ENCODE data around the gene TTLL12.

The TTLL12 gene

DNA sequence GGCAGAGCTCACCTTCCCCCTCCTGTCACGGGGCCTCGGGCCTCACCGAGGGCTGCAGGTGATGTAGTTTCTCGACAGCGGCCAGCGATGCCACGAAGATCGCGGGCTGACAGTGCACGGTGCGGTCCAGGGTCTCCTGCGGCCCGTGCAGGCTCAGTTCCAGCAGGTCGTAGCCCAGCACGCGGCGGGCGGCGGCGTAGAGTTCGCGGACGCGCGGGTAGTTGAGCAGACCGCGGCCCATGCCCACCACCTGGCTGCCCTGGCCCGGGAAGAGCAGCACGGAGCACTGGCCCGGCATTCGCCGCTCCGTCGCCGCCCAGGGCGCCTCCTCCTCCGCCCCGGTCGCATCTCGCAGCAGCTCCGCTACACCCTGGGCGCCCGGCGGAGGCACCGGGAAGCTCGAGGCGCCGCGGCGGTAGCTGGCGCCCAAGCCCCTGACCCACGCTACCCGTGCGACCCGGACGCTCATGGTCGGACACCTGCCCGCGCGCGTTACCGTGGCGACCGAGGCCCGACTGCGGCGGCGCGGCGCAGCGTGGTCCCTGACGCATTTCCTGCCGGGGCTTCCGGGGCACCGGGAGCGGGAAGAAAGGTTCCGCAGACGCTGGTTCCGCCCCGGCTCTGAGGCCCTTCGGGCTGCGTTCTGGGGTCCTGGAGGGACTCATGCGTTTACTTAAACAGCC, 43.9 kb downstream of the TTLL12 start, which contains the start of gene MCAT:
Gene MCAT, minus strand, starts transcription at position 519 of the 683 bp plus-strand sequence. Its CDS starts 50 bp downstream, at position 469.
- no peaks in the 10 kb centered on the region for H3K27me3 ChIP-seq (ENCODE audit: control insufficient read depth, insufficient read depth, low read length)
- H3K4me1 ChIP-seq (ENCODE audit: control insufficient read depth, insufficient read depth, low read length): no peaks in the 10 kb centered on the region
- H3K9me3 ChIP-seq (ENCODE audit: control insufficient read depth, insufficient read depth, low read length): no peaks in the 10 kb centered on the region
- H3K36me3 ChIP-seq (ENCODE audit: control insufficient read depth, insufficient read depth, low read length): peaks cover 8% of the 10 kb centered on the region
- peak within 1 kb of the TSS; percentile 89 for H3K4me3 ChIP-seq (ENCODE audit: low read depth, low read length)
- peak within 1 kb of the TSS; percentile 37 for H3K9ac ChIP-seq (ENCODE audit: low read depth, low read length)

DNA sequence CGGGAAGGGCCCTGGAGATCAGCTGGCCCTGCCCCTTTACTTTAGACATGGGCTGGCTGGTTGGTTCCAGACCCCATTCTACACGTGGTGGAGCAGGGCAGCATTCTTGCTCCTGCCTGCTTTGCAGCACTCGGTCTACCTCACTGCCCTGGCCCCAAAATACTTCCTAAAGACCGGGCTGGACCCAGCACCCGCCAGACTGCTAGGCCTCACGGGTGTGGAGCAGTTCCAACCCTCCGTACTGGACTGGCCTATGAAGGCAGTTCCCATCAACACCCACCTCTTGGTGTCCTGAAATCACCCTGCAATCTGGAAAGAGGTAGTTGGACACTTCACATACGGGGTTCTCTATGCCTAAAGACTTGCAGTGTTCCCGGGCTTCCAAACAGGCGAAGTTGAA, 50.1 kb downstream of the TTLL12 start:
- H3K36me3 ChIP-seq (ENCODE audit: control insufficient read depth, insufficient read depth, low read length): peaks cover 25% of the 10 kb centered on the region
- no peaks in the 10 kb centered on the region for H3K27me3 ChIP-seq (ENCODE audit: control insufficient read depth, insufficient read depth, low read length)

DNA sequence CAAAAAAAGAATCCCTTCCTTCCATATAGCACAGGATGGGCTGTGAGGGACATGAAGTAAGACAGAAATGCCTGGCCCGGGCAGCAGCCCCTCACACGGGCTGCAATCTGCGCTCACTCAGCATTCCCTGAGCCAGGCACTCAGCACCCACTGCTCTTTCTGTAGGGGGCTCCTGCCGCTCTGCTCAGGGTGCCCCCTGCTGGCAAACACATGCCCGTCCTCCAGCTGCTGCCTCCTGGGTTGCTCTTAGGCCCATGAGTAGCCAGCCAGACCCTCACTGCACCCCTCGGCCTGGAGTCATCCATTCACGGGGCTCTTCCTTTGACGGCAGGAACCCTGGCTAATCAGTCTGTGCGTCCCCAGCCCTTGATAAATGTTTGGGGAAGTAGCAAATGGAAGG, 50.7 kb downstream of the TTLL12 start:
- Histone ChIP-seq H3K4me3 (ENCODE audit: low read depth, low read length) (no peak overlapping the region), H3K9me3 (ENCODE audit: control insufficient read depth, insufficient read depth, low read length) (no peaks in the 10 kb centered on the region), H3K36me3 (ENCODE audit: control insufficient read depth, insufficient read depth, low read length) (peaks cover 25% of the 10 kb centered on the region), H3K4me1 (ENCODE audit: control insufficient read depth, insufficient read depth, low read length) (no peaks in the 10 kb centered on the region), H3K27me3 (ENCODE audit: control insufficient read depth, insufficient read depth, low read length) (no peaks in the 10 kb centered on the region), H3K9ac (ENCODE audit: low read depth, low read length) (no peak overlapping the region)

More for the DNA sequence above, 50.1 kb downstream of the TTLL12 start:
- no peak overlapping the region for H3K9ac ChIP-seq (ENCODE audit: low read depth, low read length)
- H3K4me3 ChIP-seq (ENCODE audit: low read depth, low read length): no peak overlapping the region
- no peaks in the 10 kb centered on the region for H3K9me3 ChIP-seq (ENCODE audit: control insufficient read depth, insufficient read depth, low read length)
- H3K4me1 ChIP-seq (ENCODE audit: control insufficient read depth, insufficient read depth, low read length): no peaks in the 10 kb centered on the region

DNA sequence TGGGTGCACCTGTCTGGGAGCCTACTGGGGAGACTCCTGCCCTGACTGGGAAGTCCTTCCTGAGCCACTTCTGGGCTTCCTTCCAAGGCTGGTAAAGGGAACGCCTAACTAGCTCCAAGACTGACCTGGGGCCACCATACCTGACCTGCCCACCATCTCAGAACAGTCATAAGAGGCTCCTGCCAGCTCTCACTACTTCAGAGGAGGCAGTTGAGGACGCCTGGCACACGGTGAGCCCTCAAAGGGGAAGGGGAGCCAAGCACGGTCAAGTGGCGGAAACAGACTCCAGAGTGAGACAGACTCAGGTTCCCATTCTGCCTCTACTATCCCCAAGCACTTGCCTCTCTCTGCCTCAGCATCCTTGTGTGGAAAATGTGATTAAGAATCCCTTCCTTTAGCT, 51.4 kb downstream of the TTLL12 start:
- peaks cover 25% of the 10 kb centered on the region for H3K36me3 ChIP-seq (ENCODE audit: control insufficient read depth, insufficient read depth, low read length)

DNA sequence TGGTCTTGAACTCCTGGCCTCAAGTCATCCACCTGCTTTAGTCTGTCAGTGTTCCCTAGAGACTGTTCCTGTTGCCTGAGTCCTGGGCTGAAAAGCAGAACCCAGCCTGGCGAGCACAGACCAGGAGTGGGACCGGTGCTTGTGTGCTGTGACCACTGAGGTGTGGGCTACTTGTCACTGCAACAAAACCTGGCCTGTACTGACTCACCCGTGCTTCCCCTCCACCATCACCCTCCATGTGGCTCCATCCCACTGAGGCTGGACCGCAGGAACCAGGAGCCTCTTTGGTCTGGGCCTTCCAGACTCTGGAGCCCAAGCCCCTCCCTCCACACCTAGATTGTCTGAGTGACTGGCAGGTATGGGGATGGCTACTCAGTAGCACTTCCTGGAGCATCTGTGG, 52.4 kb downstream of the TTLL12 start:
- Histone ChIP-seq H3K4me3 (ENCODE audit: low read depth, low read length) (no peak overlapping the region), H3K9me3 (ENCODE audit: control insufficient read depth, insufficient read depth, low read length) (no peaks in the 10 kb centered on the region), H3K4me1 (ENCODE audit: control insufficient read depth, insufficient read depth, low read length) (peaks cover 2% of the 10 kb centered on the region), H3K27me3 (ENCODE audit: control insufficient read depth, insufficient read depth, low read length) (no peaks in the 10 kb centered on the region), H3K36me3 (ENCODE audit: control insufficient read depth, insufficient read depth, low read length) (peaks cover 25% of the 10 kb centered on the region), H3K9ac (ENCODE audit: low read depth, low read length) (no peak overlapping the region)

More for the DNA sequence above, 51.4 kb downstream of the TTLL12 start:
- H3K4me1 ChIP-seq (ENCODE audit: control insufficient read depth, insufficient read depth, low read length): no peaks in the 10 kb centered on the region
- H3K27me3 ChIP-seq (ENCODE audit: control insufficient read depth, insufficient read depth, low read length): no peaks in the 10 kb centered on the region
- no peaks in the 10 kb centered on the region for H3K9me3 ChIP-seq (ENCODE audit: control insufficient read depth, insufficient read depth, low read length)
- no peak overlapping the region for H3K4me3 ChIP-seq (ENCODE audit: low read depth, low read length)
- no peak overlapping the region for H3K9ac ChIP-seq (ENCODE audit: low read depth, low read length)

DNA sequence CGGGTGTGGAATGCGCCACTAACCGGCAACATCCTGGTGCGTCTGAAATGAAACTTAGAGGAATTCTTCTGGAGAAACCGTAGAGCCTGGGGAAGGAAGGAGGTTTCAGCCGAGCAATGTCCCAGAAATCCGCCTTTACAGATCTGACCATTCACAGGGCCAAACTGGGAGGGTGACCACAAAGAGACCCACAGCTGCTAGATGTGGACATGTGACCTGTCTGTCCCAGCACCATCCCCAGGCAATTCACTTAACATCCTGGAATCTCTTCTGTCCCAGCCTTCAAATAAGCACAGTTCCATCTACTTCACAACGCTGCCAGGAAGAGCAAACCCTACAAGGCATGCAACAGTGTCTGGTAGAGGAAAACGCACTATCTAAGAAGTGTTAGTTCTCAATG, 53.5 kb downstream of the TTLL12 start:
- H3K9me3 ChIP-seq (ENCODE audit: control insufficient read depth, insufficient read depth, low read length): no peaks in the 10 kb centered on the region
- no peak overlapping the region for H3K9ac ChIP-seq (ENCODE audit: low read depth, low read length)
- H3K27me3 ChIP-seq (ENCODE audit: control insufficient read depth, insufficient read depth, low read length): no peaks in the 10 kb centered on the region
- peaks cover 21% of the 10 kb centered on the region for H3K36me3 ChIP-seq (ENCODE audit: control insufficient read depth, insufficient read depth, low read length)
- peaks cover 4% of the 10 kb centered on the region for H3K4me1 ChIP-seq (ENCODE audit: control insufficient read depth, insufficient read depth, low read length)
- no peak overlapping the region for H3K4me3 ChIP-seq (ENCODE audit: low read depth, low read length)

DNA sequence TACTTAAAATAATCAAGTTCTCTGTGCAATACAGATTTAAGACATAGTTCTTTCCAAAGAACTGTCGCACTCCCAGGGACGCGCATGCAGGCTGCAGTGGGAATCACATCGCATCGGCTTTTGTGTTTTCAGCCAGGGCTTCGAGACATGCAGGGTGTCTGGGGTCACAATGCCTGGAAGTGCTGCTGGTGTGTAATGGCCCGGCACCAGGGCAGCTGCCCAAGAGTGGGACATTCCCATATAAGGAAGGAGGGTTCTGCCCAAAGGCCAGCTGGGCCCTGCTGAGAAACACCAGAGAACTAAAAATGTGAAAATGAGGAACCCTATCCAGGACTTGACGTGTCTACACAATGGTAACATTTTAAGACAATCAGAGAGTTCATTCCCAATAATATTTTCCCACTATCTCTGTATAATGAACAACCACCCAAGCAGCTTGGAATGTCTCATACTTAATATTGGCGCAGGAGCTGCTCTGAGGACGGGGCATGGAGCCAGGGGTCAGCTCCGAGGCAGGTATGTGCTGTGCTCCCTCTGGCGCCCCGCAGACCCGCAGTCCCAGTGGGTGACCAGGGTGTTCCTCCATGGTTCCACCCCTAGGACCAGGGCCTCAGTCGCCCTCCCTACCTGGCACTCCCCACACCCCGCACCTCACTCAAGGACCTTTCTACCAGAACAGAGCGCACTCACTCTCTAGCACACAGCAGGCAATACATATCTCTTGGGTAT, 55.0 kb downstream of the TTLL12 start:
- H3K9me3 ChIP-seq (ENCODE audit: control insufficient read depth, insufficient read depth, low read length): no peaks in the 10 kb centered on the region

DNA sequence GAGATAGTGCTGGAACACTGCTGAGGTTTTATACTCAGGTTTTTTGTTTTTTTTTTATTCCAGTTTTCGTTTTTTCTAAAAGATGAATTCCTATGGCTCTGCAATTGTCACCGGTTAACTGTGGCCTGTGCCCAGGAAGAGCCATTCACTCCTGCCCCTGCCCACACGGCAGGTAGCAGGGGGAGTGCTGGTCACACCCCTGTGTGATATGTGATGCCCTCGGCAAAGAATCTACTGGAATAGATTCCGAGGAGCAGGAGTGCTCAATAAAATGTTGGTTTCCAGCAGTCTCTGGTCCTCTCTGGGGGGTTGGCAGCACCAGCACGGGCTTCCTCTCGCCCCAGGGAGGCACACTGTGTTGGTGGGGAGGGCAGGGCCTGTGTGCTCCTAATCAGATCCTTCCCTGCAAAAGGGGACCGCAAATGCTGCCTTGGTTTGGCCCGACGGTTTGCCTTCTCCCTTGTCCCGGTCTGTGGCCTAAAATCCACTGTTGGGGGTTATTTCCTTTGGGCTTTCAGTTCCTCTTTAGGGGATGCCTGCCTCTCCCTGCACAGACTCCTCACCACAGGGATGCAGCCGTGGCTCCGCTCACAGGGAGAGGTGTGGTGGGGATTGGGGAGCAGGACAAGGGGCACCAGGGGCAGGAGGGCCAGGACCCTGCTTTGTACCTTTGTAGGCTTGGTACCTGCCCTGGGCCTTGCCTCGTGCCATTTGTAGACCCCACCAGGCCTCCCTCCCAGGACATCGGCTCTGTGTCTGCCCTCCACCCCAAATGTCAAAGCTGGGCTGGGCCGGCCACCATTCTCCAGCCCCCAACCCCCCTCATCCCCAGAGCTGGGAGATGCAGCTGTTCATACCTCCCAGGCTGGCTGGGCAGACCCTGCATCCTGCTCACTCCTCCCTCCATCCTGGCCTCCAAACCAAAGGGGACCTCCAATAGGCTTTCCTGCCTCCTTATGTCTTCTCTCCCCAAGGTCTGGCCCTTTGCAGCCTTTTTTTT, 57.2 kb downstream of the TTLL12 start:
- no peaks in the 10 kb centered on the region for H3K9me3 ChIP-seq (ENCODE audit: control insufficient read depth, insufficient read depth, low read length)
- no peak overlapping the region for H3K4me3 ChIP-seq (ENCODE audit: low read depth, low read length)
- H3K27me3 ChIP-seq (ENCODE audit: control insufficient read depth, insufficient read depth, low read length): no peaks in the 10 kb centered on the region
- H3K36me3 ChIP-seq (ENCODE audit: control insufficient read depth, insufficient read depth, low read length): peaks cover 5% of the 10 kb centered on the region
- H3K9ac ChIP-seq (ENCODE audit: low read depth, low read length): no peak overlapping the region
- peaks cover 4% of the 10 kb centered on the region for H3K4me1 ChIP-seq (ENCODE audit: control insufficient read depth, insufficient read depth, low read length)

More for the DNA sequence above, 55.0 kb downstream of the TTLL12 start:
- Histone ChIP-seq H3K4me3 (ENCODE audit: low read depth, low read length) (no peak overlapping the region), H3K4me1 (ENCODE audit: control insufficient read depth, insufficient read depth, low read length) (peaks cover 4% of the 10 kb centered on the region), H3K27me3 (ENCODE audit: control insufficient read depth, insufficient read depth, low read length) (no peaks in the 10 kb centered on the region), H3K9ac (ENCODE audit: low read depth, low read length) (no peak overlapping the region), H3K36me3 (ENCODE audit: control insufficient read depth, insufficient read depth, low read length) (peaks cover 14% of the 10 kb centered on the region)

DNA sequence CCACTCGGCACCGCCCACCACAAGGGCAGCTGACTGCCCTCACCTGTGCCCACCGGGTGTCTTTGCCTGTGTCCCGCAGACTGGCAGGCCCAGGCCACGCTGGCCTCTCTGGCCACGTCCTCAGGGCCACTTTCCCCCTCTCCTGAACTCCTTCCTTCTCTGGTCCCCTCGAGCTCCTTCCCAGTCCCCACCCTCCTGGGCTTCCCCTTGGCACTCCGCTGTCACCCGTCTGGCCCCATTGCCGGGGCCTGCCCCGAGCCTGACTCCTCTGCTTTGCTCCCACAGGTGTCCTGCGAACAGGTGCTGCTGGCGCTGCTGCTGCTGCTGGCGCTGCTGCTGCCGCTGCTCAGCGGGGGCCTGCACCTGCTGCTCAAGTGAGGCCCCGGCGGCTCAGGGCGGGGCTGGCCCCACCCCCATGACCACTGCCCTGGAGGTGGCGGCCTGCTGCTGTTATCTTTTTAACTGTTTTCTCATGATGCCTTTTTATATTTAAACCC, 58.0 kb downstream of the TTLL12 start:
- H3K4me3 ChIP-seq (ENCODE audit: low read depth, low read length): no peak overlapping the region
- H3K4me1 ChIP-seq (ENCODE audit: control insufficient read depth, insufficient read depth, low read length): peaks cover 4% of the 10 kb centered on the region
- no peak overlapping the region for H3K9ac ChIP-seq (ENCODE audit: low read depth, low read length)
- H3K9me3 ChIP-seq (ENCODE audit: control insufficient read depth, insufficient read depth, low read length): no peaks in the 10 kb centered on the region
- H3K27me3 ChIP-seq (ENCODE audit: control insufficient read depth, insufficient read depth, low read length): no peaks in the 10 kb centered on the region
- no peaks in the 10 kb centered on the region for H3K36me3 ChIP-seq (ENCODE audit: control insufficient read depth, insufficient read depth, low read length)

DNA sequence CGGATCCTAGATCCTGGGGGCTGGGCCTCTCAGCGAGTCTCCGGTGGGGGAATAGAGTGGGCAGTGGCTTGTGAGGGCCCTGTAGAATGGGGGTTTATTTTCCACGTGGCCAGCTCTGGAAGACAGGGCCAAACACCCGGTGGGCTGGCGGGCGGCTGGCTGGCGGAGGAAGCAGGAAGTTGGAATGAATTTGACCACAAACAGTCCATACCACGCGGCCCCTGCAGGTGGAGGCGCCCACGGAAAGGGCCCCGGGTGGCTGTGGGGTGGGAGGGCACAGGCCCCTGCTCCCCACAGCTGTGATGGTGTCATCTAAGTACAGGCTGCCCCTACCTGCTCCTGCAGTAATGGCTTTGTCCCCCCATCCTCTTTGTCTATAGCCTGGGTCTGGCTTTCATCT, 58.8 kb downstream of the TTLL12 start:
- Histone ChIP-seq H3K27me3 (ENCODE audit: control insufficient read depth, insufficient read depth, low read length) (no peaks in the 10 kb centered on the region), H3K9ac (ENCODE audit: low read depth, low read length) (no peak overlapping the region), H3K4me1 (ENCODE audit: control insufficient read depth, insufficient read depth, low read length) (peaks cover 4% of the 10 kb centered on the region), H3K9me3 (ENCODE audit: control insufficient read depth, insufficient read depth, low read length) (no peaks in the 10 kb centered on the region), H3K4me3 (ENCODE audit: low read depth, low read length) (no peak overlapping the region), H3K36me3 (ENCODE audit: control insufficient read depth, insufficient read depth, low read length) (no peaks in the 10 kb centered on the region)

DNA sequence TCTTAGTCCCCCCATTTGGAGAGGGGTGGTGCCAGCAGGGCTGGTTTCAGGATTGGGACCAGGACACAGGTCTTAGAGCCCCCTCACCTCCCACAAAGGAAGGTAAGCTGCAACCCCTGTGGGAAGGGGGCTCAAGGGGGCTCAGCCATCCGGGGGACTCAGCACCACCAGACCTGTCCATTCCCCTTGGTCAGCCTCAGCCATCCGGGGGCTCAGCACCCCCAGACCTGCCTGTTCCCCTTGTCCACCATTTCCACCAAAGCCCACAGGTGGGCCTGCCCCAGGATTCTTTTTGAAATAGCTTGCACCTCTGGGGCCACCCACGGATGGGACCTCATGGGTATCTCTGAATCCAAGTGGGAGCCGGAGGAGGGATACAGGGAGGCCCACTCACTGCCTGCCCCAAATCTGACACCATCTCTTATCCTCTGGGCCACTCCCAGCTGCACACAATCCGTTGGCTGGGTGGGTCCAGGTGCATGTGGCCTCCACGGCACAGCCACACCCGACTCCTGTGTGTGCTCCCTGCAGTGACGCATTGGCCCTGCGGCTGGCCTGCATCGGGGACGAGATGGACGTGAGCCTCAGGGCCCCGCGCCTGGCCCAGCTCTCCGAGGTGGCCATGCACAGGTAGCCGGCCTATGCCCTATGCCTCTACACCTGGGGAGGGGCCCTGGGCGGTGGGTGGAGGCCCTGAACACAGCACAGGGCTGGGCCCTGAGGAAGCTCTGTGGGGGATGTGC, 59.6 kb downstream of the TTLL12 start:
- H3K27me3 ChIP-seq (ENCODE audit: control insufficient read depth, insufficient read depth, low read length): no peaks in the 10 kb centered on the region
- H3K4me1 ChIP-seq (ENCODE audit: control insufficient read depth, insufficient read depth, low read length): peaks cover 4% of the 10 kb centered on the region
- no peak overlapping the region for H3K9ac ChIP-seq (ENCODE audit: low read depth, low read length)
- H3K9me3 ChIP-seq (ENCODE audit: control insufficient read depth, insufficient read depth, low read length): no peaks in the 10 kb centered on the region
- H3K4me3 ChIP-seq (ENCODE audit: low read depth, low read length): no peak overlapping the region
- no peaks in the 10 kb centered on the region for H3K36me3 ChIP-seq (ENCODE audit: control insufficient read depth, insufficient read depth, low read length)
